ENCODE data around the gene ZNF442. TPM values are rescaled to one million over a fixed set of nuclear protein-coding genes. Genes with fewer than 3 reads are reported as not detected.
"Not testable (repeated sequence)": the region's sequence is repeated elsewhere in the genome, so short reads cannot be mapped to it uniquely, and the experiment has no call there.

The ZNF442 gene
- polyA plus RNA-seq, 2 of the 4 experiments (the other 2 are of a cell fraction): not detected

DNA sequence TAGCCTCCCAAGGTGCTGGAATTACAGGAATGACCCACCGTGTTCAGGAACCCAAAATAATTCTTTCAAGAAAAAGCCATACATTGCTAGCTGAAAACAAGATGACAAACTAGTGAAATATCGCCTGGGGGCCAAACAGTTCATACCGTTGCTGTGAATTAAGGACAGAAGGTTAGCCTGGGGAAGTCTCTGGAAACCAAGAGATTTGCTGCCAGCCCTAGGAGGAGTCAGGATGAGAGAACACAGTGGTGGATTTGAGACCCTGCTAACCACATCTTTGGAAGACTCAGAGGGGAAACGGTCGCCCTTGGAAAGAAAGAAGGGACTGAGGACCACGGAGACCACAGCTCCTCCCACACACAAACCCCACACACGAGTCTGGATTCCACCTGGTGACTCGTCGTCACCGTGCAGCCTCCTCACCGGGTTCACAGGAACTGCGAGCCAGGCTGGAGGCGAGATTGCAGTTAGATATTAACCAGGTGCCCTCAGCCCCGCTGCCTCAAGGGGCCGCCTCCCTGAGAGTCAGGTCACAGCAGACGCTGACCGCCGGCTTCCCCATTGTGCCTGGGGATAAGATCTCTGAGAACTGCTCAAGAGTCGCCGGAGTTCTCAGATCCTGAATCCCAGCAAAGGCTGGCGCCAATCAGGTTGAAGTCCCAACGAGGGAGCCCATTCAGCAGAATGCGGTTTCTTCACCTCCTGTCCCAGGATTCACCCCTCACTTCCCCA is 34.6 kb upstream of the ZNF442 start:
- H3K9me3 ChIP-seq: peaks cover 13% of the 10 kb centered on the region; the same call in 1 of the 3 replicates
- H3K27ac ChIP-seq: peak overlapping the region; percentile 64 to 87
- POLR2A ChIA-PET, FAIRE-seq, CTCF ChIA-PET, H3K4me1 ChIP-seq: not testable (repeated sequence)
- peak overlapping the region; percentile 80 for H3K4me2 ChIP-seq
- 5% methylated on average over 14 of the region's 23 CpGs for whole genome bisulfite sequencing (ENCODE audit: missing lambda C conversion rate)
- peak; percentile 58 to 61 for ATAC-seq
- DNase-seq (ENCODE audit: low read depth in 1 of 2, low spot score in 1 of 2): peak in 1 of 2 experiments; percentile 23
- H3K4me3 ChIP-seq: peak overlapping the region; percentile 60
- TF ChIP-seq, protein P1, sequence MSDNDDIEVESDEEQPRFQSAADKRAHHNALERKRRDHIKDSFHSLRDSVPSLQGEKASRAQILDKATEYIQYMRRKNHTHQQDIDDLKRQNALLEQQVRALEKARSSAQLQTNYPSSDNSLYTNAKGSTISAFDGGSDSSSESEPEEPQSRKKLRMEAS (IDR thresholded peaks at IDR 0.05): 0 out of 2 replicates have a peak, but pooled peaks have one; percentile 20

DNA sequence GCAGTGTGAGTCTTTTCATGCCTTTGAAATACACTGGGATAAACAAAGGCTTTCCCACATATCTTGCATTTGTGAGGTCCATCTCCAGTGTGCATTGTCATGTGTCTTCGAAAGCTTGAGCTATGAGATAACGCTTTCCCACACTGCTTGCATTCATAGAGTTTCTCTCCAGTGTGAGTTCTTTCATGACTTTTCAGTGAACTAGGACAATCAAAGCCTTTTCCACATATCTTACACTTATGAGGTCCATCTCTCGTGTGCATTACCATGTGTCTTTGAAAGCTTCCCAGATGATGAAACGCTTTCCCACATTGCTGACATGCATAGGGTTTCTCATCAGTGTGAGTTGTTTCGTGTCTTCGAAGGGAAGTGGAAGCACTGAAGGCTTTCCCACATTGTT is 25.7 kb upstream of the ZNF442 start:
- H3K4me1 ChIP-seq; FAIRE-seq; ATAC-seq; H3K4me2 ChIP-seq; H3K4me3 ChIP-seq; CTCF ChIA-PET; DNase-seq (ENCODE audit: low read depth in 1 of 2, low spot score in 1 of 2); H3K27ac ChIP-seq; POLR2A ChIA-PET: not testable (repeated sequence)
- H3K9me3 ChIP-seq: peaks cover 18% of the 10 kb centered on the region; the same call in 2 of the 3 replicates
- WGBS (ENCODE audit: missing lambda C conversion rate): 86% methylated on average over 6 of the region's 6 CpGs

DNA sequence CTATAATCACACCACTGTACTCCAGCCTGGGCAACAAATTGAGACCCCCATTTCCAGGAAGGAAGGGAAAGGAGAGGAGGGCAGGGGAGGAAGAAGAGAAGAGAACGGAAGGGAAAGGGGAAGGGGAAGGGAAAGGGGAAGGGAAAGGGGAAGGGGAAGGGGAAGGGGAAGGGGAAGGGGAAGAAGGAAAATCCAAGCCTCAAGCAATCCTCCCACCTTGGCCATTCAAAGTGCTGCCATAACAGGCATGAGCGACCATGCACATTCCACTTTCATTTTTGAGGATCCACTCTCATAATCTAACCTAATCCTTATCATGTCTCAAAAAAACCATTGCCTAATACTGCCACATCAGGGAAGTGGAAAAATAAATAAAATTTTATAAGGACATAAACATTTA is 20.9 kb upstream of the ZNF442 start:
- CTCF ChIA-PET; H3K4me1 ChIP-seq; ATAC-seq; H3K4me2 ChIP-seq; DNase-seq (ENCODE audit: low read depth in 1 of 2, low spot score in 1 of 2); POLR2A ChIA-PET; H3K27ac ChIP-seq; H3K9me3 ChIP-seq; FAIRE-seq; H3K4me3 ChIP-seq: not testable (repeated sequence)
- 71% methylated on average over 2 of the region's 2 CpGs for WGBS (ENCODE audit: missing lambda C conversion rate)

DNA sequence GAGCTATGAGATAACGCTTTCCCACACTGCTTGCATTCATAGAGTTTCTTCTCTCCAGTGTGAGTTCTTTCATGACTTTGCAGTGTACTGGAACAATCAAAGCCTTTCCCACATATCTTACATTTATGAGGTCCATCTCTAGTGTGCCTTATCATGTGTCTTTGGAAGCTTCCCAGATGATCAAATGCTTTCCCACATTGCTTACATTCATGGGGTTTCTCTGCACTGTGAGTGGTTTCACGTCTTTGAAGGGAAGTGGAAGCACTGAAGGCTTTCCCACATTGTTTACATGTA is 14.9 kb upstream of the ZNF442 start:
- 38% methylated on average over 2 of the region's 2 CpGs for WGBS (ENCODE audit: missing lambda C conversion rate)
- DNase-seq (ENCODE audit: low read depth in 1 of 2, low spot score in 1 of 2) (no peak), ATAC-seq (no peak), FAIRE-seq (no peak)
- TF ChIP-seq KDM5A (IDR thresholded peaks at IDR 0.05) (no peak), POLR2AphosphoS2 (conservative IDR thresholded peaks at IDR 0.05; ENCODE audit: low read length) (no peak), POLR2A (IDR thresholded peaks at IDR 0.05; ENCODE audit: low read length) (no peak), HOXB5 (CRISPR knock-in tag; IDR thresholded peaks at IDR 0.05) (no peak), NFE2L2 (conservative IDR thresholded peaks at IDR 0.05; ENCODE audit: low read length) (no peak), NPAS2 (CRISPR knock-in tag; IDR thresholded peaks at IDR 0.05; ENCODE audit: borderline replicate concordance) (no peak), MYC (IDR thresholded peaks at IDR 0.05; ENCODE audit: borderline replicate concordance, low read length) (no peak)
- TF ChIP-seq, protein P1 (IDR thresholded peaks at IDR 0.05): no peak
- no peaks in the 10 kb centered on the region for H3K4me1 ChIP-seq
- no peak overlapping the region for H3K4me2 ChIP-seq
- H3K4me3 ChIP-seq: no peak overlapping the region
- H3K9me3 ChIP-seq: peaks cover 6% of the 10 kb centered on the region; the same call in 2 of the 3 replicates
- POLR2A ChIA-PET: no interaction called here
- CTCF ChIA-PET: no interaction called here
- no peak overlapping the region for H3K27ac ChIP-seq

DNA sequence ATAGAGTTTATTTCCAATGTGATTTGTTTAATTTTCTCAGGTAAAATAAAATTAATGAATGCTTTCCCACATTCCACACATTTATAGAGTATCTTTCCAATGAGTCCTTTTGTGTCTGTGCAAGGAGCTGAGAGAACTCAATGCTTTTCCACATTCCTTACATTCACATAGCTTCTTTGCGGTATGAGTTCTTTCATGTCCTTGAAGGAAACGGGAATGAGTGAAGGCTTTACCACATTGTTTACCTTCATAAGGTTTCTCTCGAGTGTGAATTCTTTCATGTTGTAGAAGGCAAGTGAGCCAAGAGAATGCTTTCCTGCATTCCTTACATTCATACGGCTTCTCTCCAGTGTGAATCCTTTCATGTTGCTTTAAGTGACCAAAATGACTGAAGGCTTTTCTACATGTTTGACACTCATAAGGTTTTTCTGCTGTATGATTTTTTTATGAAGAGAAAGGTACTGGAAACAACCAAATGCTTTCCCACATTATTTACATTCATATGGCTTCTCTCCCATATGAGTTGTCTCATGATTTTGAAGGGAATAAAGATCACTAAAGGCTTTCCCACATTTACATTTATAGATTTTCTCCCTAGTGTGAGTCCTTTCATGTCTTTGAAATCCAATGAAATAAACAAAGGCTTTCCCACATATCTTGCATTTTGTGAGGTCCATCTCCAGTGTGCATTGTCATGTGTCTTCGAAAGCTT is 14.4 kb upstream of the ZNF442 start:
- no peak for DNase-seq (ENCODE audit: low read depth in 1 of 2, low spot score in 1 of 2)
- ChIA-PET POLR2A (no interaction called here), CTCF (no interaction called here)
- FAIRE-seq: no peak
- H3K27ac ChIP-seq: no peak overlapping the region
- no peaks in the 10 kb centered on the region for H3K4me1 ChIP-seq
- no peak overlapping the region for H3K4me2 ChIP-seq
- no peak overlapping the region for H3K4me3 ChIP-seq
- ATAC-seq: no peak
- H3K9me3 ChIP-seq: peaks cover 6% of the 10 kb centered on the region; the same call in 2 of the 3 replicates
- 25% methylated on average over 5 of the region's 5 CpGs for WGBS (ENCODE audit: missing lambda C conversion rate)
- TF ChIP-seq HEYL (CRISPR knock-in tag; IDR thresholded peaks at IDR 0.05) (no peak), FOSB (CRISPR knock-in tag; IDR thresholded peaks at IDR 0.05) (no peak), EHF (CRISPR knock-in tag; IDR thresholded peaks at IDR 0.05) (no peak), ESRRA (IDR thresholded peaks at IDR 0.05; ENCODE audit: borderline replicate concordance, low read length) (no peak), CBX2 (IDR thresholded peaks at IDR 0.05; ENCODE audit: borderline replicate concordance, low read depth) (no peak), EP300 (IDR thresholded peaks at IDR 0.05) (no peak), CEBPB (IDR thresholded peaks at IDR 0.05) (no peak), HOXB13 (CRISPR knock-in tag; IDR thresholded peaks at IDR 0.05; ENCODE audit: low read depth) (no peak), POLR2AphosphoS2 (conservative IDR thresholded peaks at IDR 0.05; ENCODE audit: low read length) (no peak), PHF8 (IDR thresholded peaks at IDR 0.05; ENCODE audit: borderline replicate concordance, low read depth) (no peak), ZFP36 (IDR thresholded peaks at IDR 0.05; ENCODE audit: borderline replicate concordance, partially characterized antibody) (no peak), TFCP2L1 (CRISPR knock-in tag; IDR thresholded peaks at IDR 0.05) (no peak), KDM5A (IDR thresholded peaks at IDR 0.05) (no peak), RNF2 (IDR thresholded peaks at IDR 0.05; ENCODE audit: borderline replicate concordance, low read depth) (no peak), RFX5 (IDR thresholded peaks at IDR 0.05) (no peak)
- TF ChIP-seq, protein P2, sequence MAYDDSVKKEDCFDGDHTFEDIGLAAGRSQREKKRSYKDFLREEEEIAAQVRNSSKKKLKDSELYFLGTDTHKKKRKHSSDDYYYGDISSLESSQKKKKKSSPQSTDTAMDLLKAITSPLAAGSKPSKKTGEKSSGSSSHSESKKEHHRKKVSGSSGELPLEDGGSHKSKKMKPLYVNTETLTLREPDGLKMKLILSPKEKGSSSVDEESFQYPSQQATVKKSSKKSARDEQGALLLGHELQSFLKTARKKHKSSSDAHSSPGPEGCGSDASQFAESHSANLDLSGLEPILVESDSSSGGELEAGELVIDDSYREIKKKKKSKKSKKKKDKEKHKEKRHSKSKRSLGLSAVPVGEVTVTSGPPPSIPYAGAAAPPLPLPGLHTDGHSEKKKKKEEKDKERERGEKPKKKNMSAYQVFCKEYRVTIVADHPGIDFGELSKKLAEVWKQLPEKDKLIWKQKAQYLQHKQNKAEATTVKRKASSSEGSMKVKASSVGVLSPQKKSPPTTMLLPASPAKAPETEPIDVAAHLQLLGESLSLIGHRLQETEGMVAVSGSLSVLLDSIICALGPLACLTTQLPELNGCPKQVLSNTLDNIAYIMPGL (CRISPR knock-in tag; IDR thresholded peaks at IDR 0.05; ENCODE audit: borderline replicate concordance): no peak

All from A549 (cell line).